ENCODE measurements around the gene TJAP1.
A peak's percentile ranks its signal among the peaks of the same experiment; 100 is the strongest.

Gene TJAP1

DNA sequence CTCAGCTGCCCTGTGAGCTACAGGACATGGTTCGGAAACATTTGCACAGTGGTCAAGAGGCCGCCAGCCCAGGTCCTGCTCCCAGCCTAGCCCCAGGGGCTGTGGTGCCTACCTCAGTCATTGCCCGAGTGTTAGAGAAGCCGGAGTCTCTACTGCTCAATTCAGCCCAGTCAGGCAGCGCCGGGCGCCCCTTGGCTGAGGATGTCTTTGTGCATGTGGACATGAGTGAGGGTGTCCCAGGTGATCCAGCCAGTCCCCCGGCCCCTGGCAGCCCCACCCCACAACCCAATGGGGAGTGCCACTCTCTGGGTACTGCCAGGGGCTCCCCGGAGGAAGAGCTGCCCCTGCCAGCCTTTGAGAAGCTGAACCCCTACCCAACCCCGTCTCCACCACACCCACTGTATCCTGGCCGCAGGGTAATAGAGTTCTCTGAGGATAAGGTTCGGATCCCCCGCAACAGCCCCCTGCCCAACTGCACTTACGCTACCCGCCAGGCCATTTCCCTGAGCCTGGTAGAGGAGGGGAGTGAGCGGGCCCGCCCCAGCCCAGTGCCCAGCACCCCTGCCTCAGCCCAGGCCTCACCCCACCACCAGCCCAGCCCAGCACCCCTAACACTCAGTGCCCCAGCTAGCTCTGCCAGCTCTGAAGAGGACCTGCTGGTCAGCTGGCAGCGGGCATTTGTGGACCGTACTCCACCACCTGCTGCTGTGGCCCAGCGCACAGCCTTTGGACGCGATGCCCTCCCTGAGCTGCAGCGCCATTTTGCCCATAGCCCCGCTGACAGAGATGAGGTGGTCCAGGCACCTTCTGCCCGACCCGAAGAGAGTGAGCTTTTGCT lies 27.6 kb downstream of the TJAP1 start:
- H3K27me3 ChIP-seq (ENCODE audit: control insufficient read depth in 1 of 2, insufficient read depth in 2 of 2, low read length in 2 of 2), result peaks cover 0 to 2% of the 10 kb centered on the region in 2 donors
- no peak overlapping the region for H3K9ac ChIP-seq (ENCODE audit: low read length in 2 of 2)
- H3K36me3 ChIP-seq (ENCODE audit: control insufficient read depth in 2 of 2, insufficient read depth in 2 of 2, low read length in 2 of 2), result peaks cover 35 to 46% of the 10 kb centered on the region in 2 donors
- peaks cover 17% of the 10 kb centered on the region for H3K4me1 ChIP-seq (ENCODE audit: control insufficient read depth, insufficient read depth, low read length)
- H3K9me3 ChIP-seq (ENCODE audit: control insufficient read depth in 2 of 2, low read length in 2 of 2), result no peaks in the 10 kb centered on the region
- H3K4me3 ChIP-seq (ENCODE audit: low read length in 2 of 2), result no peak overlapping the region
- no peak overlapping the region for H3K27ac ChIP-seq (ENCODE audit: low read length)

DNA sequence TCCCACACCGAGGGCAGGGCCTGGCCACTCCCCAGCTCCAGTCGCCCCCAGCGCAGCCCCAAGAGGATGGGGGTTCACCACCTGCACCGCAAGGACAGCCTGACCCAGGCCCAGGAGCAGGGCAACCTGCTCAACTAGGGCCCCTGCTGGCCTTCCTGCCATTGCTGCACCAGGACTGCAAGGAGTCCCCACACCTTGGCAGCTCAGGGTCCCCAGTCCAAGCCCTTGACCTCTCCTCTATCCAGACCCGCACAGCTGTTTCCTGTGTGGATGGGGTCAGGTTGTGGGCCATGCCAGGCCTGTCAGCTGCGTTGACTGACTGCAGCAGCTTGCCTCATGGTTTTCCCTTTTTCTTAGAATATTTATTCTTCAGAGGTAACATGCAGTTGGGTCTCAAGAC lies 28.3 kb downstream of the TJAP1 start:
- Histone ChIP-seq H3K27ac (ENCODE audit: low read length) (no peak overlapping the region), H3K9me3 (ENCODE audit: control insufficient read depth in 2 of 2, low read length in 2 of 2) (no peaks in the 10 kb centered on the region), H3K36me3 (ENCODE audit: control insufficient read depth in 2 of 2, insufficient read depth in 2 of 2, low read length in 2 of 2) (peaks cover 29 to 39% of the 10 kb centered on the region in 2 donors), H3K27me3 (ENCODE audit: control insufficient read depth in 1 of 2, insufficient read depth in 2 of 2, low read length in 2 of 2) (peaks cover 0 to 2% of the 10 kb centered on the region in 2 donors), H3K9ac (ENCODE audit: low read length in 2 of 2) (no peak overlapping the region), H3K4me3 (ENCODE audit: low read length in 2 of 2) (no peak overlapping the region), H3K4me1 (ENCODE audit: control insufficient read depth, insufficient read depth, low read length) (peaks cover 21% of the 10 kb centered on the region)

DNA sequence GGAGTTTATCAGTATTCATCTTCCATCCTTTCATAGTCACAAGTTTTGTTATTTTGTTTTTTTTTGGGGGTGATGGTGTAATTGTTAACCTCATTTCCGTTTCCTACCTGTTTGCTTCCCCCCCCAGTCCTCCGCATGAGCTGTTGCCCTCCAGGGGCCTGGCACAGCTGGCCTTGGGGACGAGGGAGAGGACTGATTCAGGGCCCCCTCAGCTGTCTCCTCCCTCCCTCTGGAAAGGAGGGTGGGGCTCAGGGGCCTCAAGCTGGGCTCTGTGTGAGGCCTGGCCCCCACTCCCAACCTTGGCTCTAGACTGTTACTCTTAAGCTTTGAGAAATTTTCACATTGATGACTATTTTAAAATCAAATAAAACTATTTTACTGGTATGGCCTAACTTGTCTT lies 28.8 kb downstream of the TJAP1 start:
- H3K9me3 ChIP-seq (ENCODE audit: control insufficient read depth in 2 of 2, low read length in 2 of 2), result no peaks in the 10 kb centered on the region
- H3K27me3 ChIP-seq (ENCODE audit: control insufficient read depth in 1 of 2, insufficient read depth in 2 of 2, low read length in 2 of 2), result peaks cover 0 to 2% of the 10 kb centered on the region in 2 donors
- H3K9ac ChIP-seq (ENCODE audit: low read length in 2 of 2), result no peak overlapping the region
- H3K4me1 ChIP-seq (ENCODE audit: control insufficient read depth, insufficient read depth, low read length), result peaks cover 22% of the 10 kb centered on the region
- H3K36me3 ChIP-seq (ENCODE audit: control insufficient read depth in 2 of 2, insufficient read depth in 2 of 2, low read length in 2 of 2), result peaks cover 25 to 35% of the 10 kb centered on the region in 2 donors
- no peak overlapping the region for H3K27ac ChIP-seq (ENCODE audit: low read length)
- no peak overlapping the region for H3K4me3 ChIP-seq (ENCODE audit: low read length in 2 of 2)

GRCh38 chr6:43506667-43507471 lies 29.5 kb downstream of the TJAP1 start:
- no peaks in the 10 kb centered on the region for H3K9me3 ChIP-seq (ENCODE audit: control insufficient read depth in 2 of 2, low read length in 2 of 2)
- peaks cover 25 to 37% of the 10 kb centered on the region in 2 donors for H3K36me3 ChIP-seq (ENCODE audit: control insufficient read depth in 2 of 2, insufficient read depth in 2 of 2, low read length in 2 of 2)
- no peak overlapping the region for H3K4me3 ChIP-seq (ENCODE audit: low read length in 2 of 2)
- peaks cover 22% of the 10 kb centered on the region for H3K4me1 ChIP-seq (ENCODE audit: control insufficient read depth, insufficient read depth, low read length)
- H3K27me3 ChIP-seq (ENCODE audit: control insufficient read depth in 1 of 2, insufficient read depth in 2 of 2, low read length in 2 of 2), result peaks cover 0 to 2% of the 10 kb centered on the region in 2 donors
- H3K27ac ChIP-seq (ENCODE audit: low read length), result no peak overlapping the region
- peak overlapping the region; percentile 35 to 42 for H3K9ac ChIP-seq (ENCODE audit: low read length in 2 of 2)

- Histone ChIP-seq H3K9me3 (ENCODE audit: control insufficient read depth in 2 of 2, low read length in 2 of 2) (no peaks in the 10 kb centered on the region), H3K27me3 (ENCODE audit: control insufficient read depth in 1 of 2, insufficient read depth in 2 of 2, low read length in 2 of 2) (peaks cover 0 to 2% of the 10 kb centered on the region in 2 donors), H3K4me3 (ENCODE audit: low read length in 2 of 2) (no peak overlapping the region), H3K36me3 (ENCODE audit: control insufficient read depth in 2 of 2, insufficient read depth in 2 of 2, low read length in 2 of 2) (peaks cover 28 to 36% of the 10 kb centered on the region in 2 donors), H3K9ac (ENCODE audit: low read length in 2 of 2) (no peak overlapping the region), H3K27ac (ENCODE audit: low read length) (no peak overlapping the region), H3K4me1 (ENCODE audit: control insufficient read depth, insufficient read depth, low read length) (peaks cover 22% of the 10 kb centered on the region)
These were observed 31.2 kb downstream of the TJAP1 start for GRCh38 chr6:43508481-43509141.

DNA sequence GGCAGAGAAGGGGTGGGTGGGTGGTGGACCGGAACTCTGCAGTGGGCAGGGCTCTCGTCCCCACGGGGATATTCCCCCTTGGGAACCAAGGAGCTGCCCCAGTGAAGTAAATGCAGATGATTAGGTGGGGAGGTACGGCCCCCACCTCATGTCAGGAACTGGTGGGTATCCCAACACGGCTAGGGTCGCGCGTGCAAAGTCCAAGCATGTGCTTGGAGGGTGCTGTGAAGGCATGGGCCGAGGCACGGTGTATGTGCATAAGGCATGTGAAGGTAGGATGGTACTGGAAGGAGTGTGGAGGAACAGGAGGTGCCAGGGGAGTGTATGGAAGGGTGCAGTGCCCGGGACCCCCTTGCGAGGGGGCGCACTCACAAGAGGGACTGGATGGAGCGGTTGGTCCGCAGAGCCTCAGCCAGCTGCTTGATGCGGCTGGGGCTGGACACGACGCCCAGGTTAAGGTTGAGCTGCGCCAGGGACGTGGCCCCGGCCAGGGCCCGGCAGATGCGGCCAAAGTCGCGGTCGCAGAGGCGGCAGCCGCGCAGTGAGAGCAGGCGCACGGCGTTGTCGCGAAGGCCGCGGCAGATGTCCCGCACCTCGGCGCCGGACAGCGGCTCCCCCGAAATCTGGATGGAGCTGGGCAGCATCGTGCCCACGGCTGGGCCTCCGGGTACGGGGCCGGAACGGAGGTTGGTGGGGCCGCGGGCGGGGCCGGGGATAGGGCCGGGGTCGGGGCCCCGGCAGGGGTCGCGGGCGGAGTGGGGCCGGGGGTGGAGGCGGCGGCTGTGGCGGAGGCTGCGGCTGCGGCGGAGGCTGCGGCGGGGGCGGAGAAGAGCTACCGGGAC lies 32.0 kb downstream of the TJAP1 start:
- peaks cover 22% of the 10 kb centered on the region for H3K4me1 ChIP-seq (ENCODE audit: control insufficient read depth, insufficient read depth, low read length)
- H3K27me3 ChIP-seq (ENCODE audit: control insufficient read depth in 1 of 2, insufficient read depth in 2 of 2, low read length in 2 of 2), result peaks cover 0 to 2% of the 10 kb centered on the region in 2 donors
- H3K9ac ChIP-seq (ENCODE audit: low read length in 2 of 2), result peak overlapping the region in 1 of 2 donors; percentile 29
- no peak overlapping the region for H3K27ac ChIP-seq (ENCODE audit: low read length)
- H3K9me3 ChIP-seq (ENCODE audit: control insufficient read depth in 2 of 2, low read length in 2 of 2), result no peaks in the 10 kb centered on the region
- peaks cover 26 to 35% of the 10 kb centered on the region in 2 donors for H3K36me3 ChIP-seq (ENCODE audit: control insufficient read depth in 2 of 2, insufficient read depth in 2 of 2, low read length in 2 of 2)
- H3K4me3 ChIP-seq (ENCODE audit: low read length in 2 of 2), result peak overlapping the region; percentile 40 to 73

GRCh38 chr6:43509984-43510826 lies 32.8 kb downstream of the TJAP1 start, which contains the start of gene LRRC73:
TSS of gene LRRC73 (minus strand) at chr6:43510346. CDS start at chr6:43509785, 561 bp downstream.
- Histone ChIP-seq H3K4me3 (ENCODE audit: low read length in 2 of 2) (peak within 1 kb of the TSS; percentile 67 to 73), H3K27ac (ENCODE audit: low read length) (peak within 1 kb of the TSS; percentile 31)

GRCh38 chr6:43510827-43511163 lies 33.4 kb downstream of the TJAP1 start:
- Histone ChIP-seq H3K9me3 (ENCODE audit: control insufficient read depth in 2 of 2, low read length in 2 of 2) (no peaks in the 10 kb centered on the region), H3K36me3 (ENCODE audit: control insufficient read depth in 2 of 2, insufficient read depth in 2 of 2, low read length in 2 of 2) (peaks cover 25 to 36% of the 10 kb centered on the region in 2 donors), H3K9ac (ENCODE audit: low read length in 2 of 2) (peak overlapping the region in 1 of 2 donors; percentile 71), H3K27ac (ENCODE audit: low read length) (peak overlapping the region; percentile 31), H3K4me3 (ENCODE audit: low read length in 2 of 2) (peak overlapping the region; percentile 67 to 73), H3K27me3 (ENCODE audit: control insufficient read depth in 1 of 2, insufficient read depth in 2 of 2, low read length in 2 of 2) (peaks cover 0 to 2% of the 10 kb centered on the region in 2 donors), H3K4me1 (ENCODE audit: control insufficient read depth, insufficient read depth, low read length) (peaks cover 31% of the 10 kb centered on the region)

More at GRCh38 chr6:43509984-43510826, 32.8 kb downstream of the TJAP1 start, which contains the start of gene LRRC73:
- H3K27me3 ChIP-seq (ENCODE audit: control insufficient read depth in 1 of 2, insufficient read depth in 2 of 2, low read length in 2 of 2), result peaks cover 0 to 2% of the 10 kb centered on the region in 2 donors
- peak within 1 kb of the TSS; percentile 62 to 71 for H3K9ac ChIP-seq (ENCODE audit: low read length in 2 of 2)
- H3K9me3 ChIP-seq (ENCODE audit: control insufficient read depth in 2 of 2, low read length in 2 of 2), result no peaks in the 10 kb centered on the region
- H3K4me1 ChIP-seq (ENCODE audit: control insufficient read depth, insufficient read depth, low read length), result peaks cover 25% of the 10 kb centered on the region
- H3K36me3 ChIP-seq (ENCODE audit: control insufficient read depth in 2 of 2, insufficient read depth in 2 of 2, low read length in 2 of 2), result peaks cover 26 to 35% of the 10 kb centered on the region in 2 donors

- no peaks in the 10 kb centered on the region for H3K9me3 ChIP-seq (ENCODE audit: control insufficient read depth in 2 of 2, low read length in 2 of 2)
- H3K9ac ChIP-seq (ENCODE audit: low read length in 2 of 2), result no peak overlapping the region
- H3K4me3 ChIP-seq (ENCODE audit: low read length in 2 of 2), result no peak overlapping the region
- H3K27me3 ChIP-seq (ENCODE audit: control insufficient read depth in 1 of 2, insufficient read depth in 2 of 2, low read length in 2 of 2), result peaks cover 0 to 2% of the 10 kb centered on the region in 2 donors
- H3K36me3 ChIP-seq (ENCODE audit: control insufficient read depth in 2 of 2, insufficient read depth in 2 of 2, low read length in 2 of 2), result peaks cover 23 to 36% of the 10 kb centered on the region in 2 donors
- peaks cover 32% of the 10 kb centered on the region for H3K4me1 ChIP-seq (ENCODE audit: control insufficient read depth, insufficient read depth, low read length)
- H3K27ac ChIP-seq (ENCODE audit: low read length), result no peak overlapping the region
These were observed 34.5 kb downstream of the TJAP1 start for GRCh38 chr6:43511824-43512415.
